IMR-90 (cell line): ENCODE results near the gene MAP2K6. TPM values are rescaled to one million over a fixed set of nuclear protein-coding genes. Genes with fewer than 3 reads are reported as not detected.

Source experiments
- ATAC-seq: fragments of 200-7000 bp; cut with Tn5 transposase; 2 replicates; pipeline ENCODE4 v1.9.1; 2020; ENCODE audit warnings: low read depth, mild to moderate bottlenecking, moderate library complexity
- BruUV-seq: library from RNA; stranded (reverse); fragments of 400-500 nt; replicated peaks from 2 replicates; lab custom pipeline; 2021; lab: Mats Ljungman, UMichigan
- CTCF ChIA-PET: fragments of 300-600 bp; formaldehyde crosslinking; extraction: SDS; loops from one replicate; lab custom pipeline; 2021; ENCODE audit warnings: antibody characterized with exemption; lab: Yijun Ruan, JAX
- POLR2A ChIA-PET: fragments of 300-600 bp; sonication (Branson Sonifier 250); formaldehyde crosslinking; loops from one replicate; lab custom pipeline; 2022; ENCODE audit warnings: antibody characterized with exemption; ENCODE audit not compliant: unreplicated experiment; lab: Charles Lee
- DNase-seq: peaks from one replicate; pipeline ENCODE4 v3.0.0; 2013
- H2AFZ ChIP-seq: replicated peaks from 2 replicates; pipeline ENCODE3; 2013; ENCODE audit warnings: low read length, mild to moderate bottlenecking; ENCODE audit not compliant: poor library complexity
- H2AK5ac ChIP-seq: 2 replicates; pipeline ENCODE4 v1.6.1; 2013; ENCODE audit warnings: low read depth, low read length, inconsistent platforms
- H2AK9ac ChIP-seq: replicated peaks from 2 replicates; pipeline ENCODE3; 2013; ENCODE audit warnings: mild to moderate bottlenecking, low read depth, low read length, moderate library complexity; ENCODE audit not compliant: poor library complexity
- H2BK120ac ChIP-seq: 2 replicates; pipeline ENCODE4 v1.6.1; 2013; ENCODE audit warnings: low read depth, low read length, inconsistent platforms
- H2BK15ac ChIP-seq: 3 replicates; pipeline ENCODE4 v1.6.1; 2013; ENCODE audit warnings: low read depth, low read length, inconsistent platforms
- H2BK20ac ChIP-seq: 2 replicates; pipeline ENCODE4 v1.6.1; 2013; ENCODE audit warnings: low read depth, mild to moderate bottlenecking, inconsistent platforms, low read length, moderate library complexity
- H2BK5ac ChIP-seq: 2 replicates; pipeline ENCODE4 v1.6.1; 2013; ENCODE audit warnings: mild to moderate bottlenecking, low read depth, low read length, inconsistent platforms; ENCODE audit not compliant: poor library complexity, severe bottlenecking
- H3K14ac ChIP-seq: replicated peaks from 2 replicates; pipeline ENCODE4 v1.6.1; 2013; ENCODE audit warnings: low read depth, low read length, inconsistent platforms
- H3K18ac ChIP-seq: 2 replicates; pipeline ENCODE4 v1.6.1; 2013; ENCODE audit warnings: low read depth, low read length, control low read depth
- H3K23ac ChIP-seq: 2 replicates; pipeline ENCODE4 v1.6.1; 2013; ENCODE audit warnings: low read depth, low read length, inconsistent platforms
- H3K27ac ChIP-seq: 2 replicates; pipeline ENCODE4 v1.5.1; 2013; ENCODE audit warnings: mild to moderate bottlenecking, control low read depth, low read length; ENCODE audit not compliant: insufficient read depth
- H3K27me3 ChIP-seq: 2 replicates; pipeline ENCODE4 v1.6.1; 2013; ENCODE audit warnings: low read length; ENCODE audit not compliant: control insufficient read depth, insufficient read depth
- H3K36me3 ChIP-seq: 2 replicates; pipeline ENCODE4 v1.6.1; 2013; ENCODE audit warnings: low read length, mixed read lengths; ENCODE audit not compliant: control insufficient read depth, insufficient read depth
- H3K4ac ChIP-seq: 2 replicates; pipeline ENCODE4 v1.6.1; 2013; ENCODE audit warnings: low read depth, low read length, inconsistent platforms
- H3K4me1 ChIP-seq: 2 replicates; pipeline ENCODE4 v1.6.1; 2013; ENCODE audit warnings: low read length, mixed read lengths; ENCODE audit not compliant: control insufficient read depth, insufficient read depth
- H3K4me2 ChIP-seq: 2 replicates; pipeline ENCODE4 v1.6.1; 2013; ENCODE audit warnings: low read depth, mild to moderate bottlenecking, control low read depth, low read length, moderate library complexity
- H3K4me3 ChIP-seq: 2 replicates; pipeline ENCODE4 v1.5.1; 2013; ENCODE audit warnings: low read depth, mild to moderate bottlenecking, control low read depth, low read length, moderate library complexity; ENCODE audit not compliant: insufficient read depth
- H3K56ac ChIP-seq: 2 replicates; pipeline ENCODE4 v1.6.1; 2013; ENCODE audit warnings: low read length, inconsistent platforms; ENCODE audit not compliant: insufficient read depth; ENCODE audit errors: extremely low read depth
- H3K79me1 ChIP-seq, 2 experiments: 2 replicates each; pipeline ENCODE4 v1.6.1; 2013; ENCODE audit warnings: low read length in 2 of 2, inconsistent platforms in 1 of 2, low read depth in 1 of 2
- H3K9ac ChIP-seq: 2 replicates; pipeline ENCODE4 v1.6.1; 2013; ENCODE audit warnings: low read depth, low read length, control low read depth
- H3K9me1 ChIP-seq: 2 replicates; pipeline ENCODE4 v1.6.1; 2013; ENCODE audit warnings: low read length, inconsistent platforms; ENCODE audit not compliant: insufficient read depth
- H3K9me3 ChIP-seq: 2 replicates; pipeline ENCODE4 v1.6.1; 2013; ENCODE audit warnings: low read length; ENCODE audit not compliant: control insufficient read depth, insufficient read depth
- H4K20me1 ChIP-seq: 2 replicates; pipeline ENCODE4 v1.6.1; 2013; ENCODE audit warnings: low read length, inconsistent platforms; ENCODE audit not compliant: insufficient read depth
- H4K5ac ChIP-seq: 2 replicates; pipeline ENCODE4 v1.6.1; 2013; ENCODE audit warnings: mild to moderate bottlenecking, low read depth, low read length, control low read depth
- H4K8ac ChIP-seq, 2 experiments: 2 replicates each; pipeline ENCODE4 v1.6.1; 2013; ENCODE audit warnings: low read depth in 2 of 2, low read length in 2 of 2, control low read depth in 1 of 2, inconsistent platforms in 1 of 2
- H4K91ac ChIP-seq: 2 replicates; pipeline ENCODE4 v1.6.1; 2013; ENCODE audit warnings: low read depth, low read length, inconsistent platforms; ENCODE audit not compliant: insufficient read depth
- BHLHE40 ChIP-seq: fragments of 150-350 bp; IDR thresholded peaks from 2 replicates; pipeline ENCODE4 v1.6.1; 2016; ENCODE audit warnings: mild to moderate bottlenecking, low read depth, low read length
- CEBPB ChIP-seq: IDR thresholded peaks from 2 replicates; pipeline ENCODE4 v1.6.1; 2012; ENCODE audit warnings: low read depth, low read length, improper control_type of control experiment
- NFE2L2 ChIP-seq: fragments of 150-350 bp; IDR thresholded peaks from 2 replicates; pipeline ENCODE4 v1.6.1; 2016; ENCODE audit warnings: low read depth, mild to moderate bottlenecking, low read length
- RCOR1 ChIP-seq: IDR thresholded peaks from 2 replicates; pipeline ENCODE4 v1.6.1; 2012; ENCODE audit warnings: mild to moderate bottlenecking, low read length, improper control_type of control experiment; ENCODE audit not compliant: insufficient replicate concordance
- RFX5 ChIP-seq: IDR thresholded peaks from 2 replicates; pipeline ENCODE4 v1.8.0; 2012; ENCODE audit warnings: low read depth, mild to moderate bottlenecking, low read length, moderate library complexity
- SMC3 ChIP-seq: fragments of 150-350 bp; IDR thresholded peaks from 2 replicates; pipeline ENCODE4 v1.6.1; 2016; ENCODE audit warnings: low read depth, mild to moderate bottlenecking, antibody characterized with exemption, low read length, moderate library complexity
- WGBS, 2 experiments: methylation state at CpG; one replicate each; pipeline versions ENCODE4 v1.1.5 to v1.1.7; 2013; ENCODE audit warnings: missing lambda C conversion rate in 2 of 2; ENCODE audit not compliant: insufficient read length in 1 of 2; ENCODE audit errors: extremely low coverage in 2 of 2; 5-methylcytosine and 5-hydroxymethylcytosine counted together
- dilution Hi-C: fragments of 300-500 bp; cut with HindIII; formaldehyde crosslinking; loops from one replicate; pipeline ENCODE4 v1.14.3; 2018; ENCODE audit warnings: low sequenced_read_pairs; ENCODE audit not compliant: unreplicated experiment
- in situ Hi-C: fragments of 300-500 bp; cut with MboI; formaldehyde crosslinking; loops from 3 replicates; pipeline ENCODE4 v1.14.3; 2019; ENCODE audit warnings: low sequenced_read_pairs, inconsistent platforms, mixed read lengths
- intact Hi-C: fragments of 100-400 bp; cut with micrococcal nuclease; formaldehyde crosslinking; loops from 2 replicates; pipeline ENCODE4 v1.10.0; 2022
- polyA plus RNA-seq, 3 experiments: library from polyadenylated mRNA; depleted of rRNA; stranded (reverse); fragments of >200 nt; gene quantifications; 2 replicates each; pipeline ENCODE4 v1.2.3, GENCODE V29; 2012; ENCODE audit warnings: low replicate concordance in 1 of 3
- total RNA-seq: library from RNA; depleted of rRNA; stranded (reverse); fragments of >200 nt; gene quantifications from 2 replicates; pipeline ENCODE4 v1.2.3, GENCODE V29; 2012
- TF ChIP-seq, protein P1 (sequence below): fragments of 150-350 bp; IDR thresholded peaks from 2 replicates; pipeline ENCODE4 v1.6.1; 2016; ENCODE audit warnings: low read depth, mild to moderate bottlenecking, low read length, moderate library complexity, borderline replicate concordance
- TF ChIP-seq, protein P2 (sequence below): conservative IDR thresholded peaks from 2 replicates; pipeline ENCODE4 v1.5.1; 2012; ENCODE audit warnings: mild to moderate bottlenecking, low read depth, low read length, improper control_type of control experiment

The MAP2K6 gene
- total and polyA plus RNA-seq, 2 of the 4 experiments (the other 2 are of a cell fraction), result 2.4 to 5.7 TPM

DNA sequence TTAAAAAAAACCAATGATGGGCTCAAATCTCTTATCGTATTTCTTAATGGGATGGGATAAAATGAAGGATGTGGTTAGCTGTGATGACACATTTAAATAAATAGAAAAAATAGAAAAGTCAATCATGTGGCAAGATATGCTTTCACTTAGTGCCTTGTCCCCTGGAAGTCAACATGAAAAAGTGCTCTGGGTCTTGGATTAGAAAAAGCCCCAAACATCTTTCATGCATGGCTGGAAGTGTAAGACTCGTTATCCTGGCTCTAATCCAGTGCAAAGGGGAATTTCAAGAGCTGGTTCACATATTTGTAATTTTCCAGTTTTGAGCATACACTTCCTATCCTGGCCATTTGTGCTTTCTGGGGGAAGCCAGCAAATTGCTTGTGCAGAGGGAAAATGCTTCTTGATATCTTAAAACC lies 160.9 kb downstream of the MAP2K6 start:
- Histone ChIP-seq H3K79me1 (no peaks in the 10 kb centered on the region), H3K4me1 (peaks cover 13% of the 10 kb centered on the region), H3K9ac (peak overlapping the region; percentile 38; the same call in 1 of the 2 replicates), H4K20me1 (no peaks in the 10 kb centered on the region), H3K4me3 (no peak overlapping the region), H2BK5ac (peak overlapping the region; percentile 91), H3K9me1 (peaks cover 3% of the 10 kb centered on the region; the same call in 1 of the 2 replicates), H4K5ac (peak overlapping the region; percentile 100; the same call in 1 of the 2 replicates), H3K56ac (no peak overlapping the region), H2AK5ac (no peak overlapping the region), H3K9me3 (no peaks in the 10 kb centered on the region), H3K18ac (peak overlapping the region; percentile 94), H2BK120ac (peak overlapping the region; percentile 94; the same call in 1 of the 2 replicates), H3K23ac (no peak overlapping the region), H3K36me3 (no peaks in the 10 kb centered on the region), H2BK20ac (peak overlapping the region; percentile 83), H3K27ac (peak overlapping the region; percentile 26; the same call in 1 of the 2 replicates), H2BK15ac (peak overlapping the region; percentile 56; the same call in 1 of the 3 replicates), H4K8ac (peak overlapping the region; percentile 15 to 91; a peak in 3 of 4 replicates), H3K27me3 (no peaks in the 10 kb centered on the region), H3K14ac (0 out of 2 replicates have a peak overlapping the region, but pooled peaks have one; percentile 44), H2AFZ (no peak overlapping the region), H3K4me2 (peak overlapping the region; percentile 15; the same call in 1 of the 2 replicates), H4K91ac (no peak overlapping the region), H3K4ac (peak overlapping the region; percentile 77; the same call in 1 of the 2 replicates), H2AK9ac (no peak overlapping the region)
- no CpG with 5 or more reads among the region's 2 CpGs for WGBS, 2 experiments
- no TSS peak for BruUV-seq
- TF ChIP-seq SMC3 (no peak), RCOR1 (no peak), CEBPB (no peak; the same call in 1 of the 2 replicates), BHLHE40 (no peak), NFE2L2 (no peak), RFX5 (no peak)
- TF ChIP-seq, protein P1, sequence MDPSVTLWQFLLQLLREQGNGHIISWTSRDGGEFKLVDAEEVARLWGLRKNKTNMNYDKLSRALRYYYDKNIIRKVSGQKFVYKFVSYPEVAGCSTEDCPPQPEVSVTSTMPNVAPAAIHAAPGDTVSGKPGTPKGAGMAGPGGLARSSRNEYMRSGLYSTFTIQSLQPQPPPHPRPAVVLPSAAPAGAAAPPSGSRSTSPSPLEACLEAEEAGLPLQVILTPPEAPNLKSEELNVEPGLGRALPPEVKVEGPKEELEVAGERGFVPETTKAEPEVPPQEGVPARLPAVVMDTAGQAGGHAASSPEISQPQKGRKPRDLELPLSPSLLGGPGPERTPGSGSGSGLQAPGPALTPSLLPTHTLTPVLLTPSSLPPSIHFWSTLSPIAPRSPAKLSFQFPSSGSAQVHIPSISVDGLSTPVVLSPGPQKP, result no peak
- TF ChIP-seq, protein P2, sequence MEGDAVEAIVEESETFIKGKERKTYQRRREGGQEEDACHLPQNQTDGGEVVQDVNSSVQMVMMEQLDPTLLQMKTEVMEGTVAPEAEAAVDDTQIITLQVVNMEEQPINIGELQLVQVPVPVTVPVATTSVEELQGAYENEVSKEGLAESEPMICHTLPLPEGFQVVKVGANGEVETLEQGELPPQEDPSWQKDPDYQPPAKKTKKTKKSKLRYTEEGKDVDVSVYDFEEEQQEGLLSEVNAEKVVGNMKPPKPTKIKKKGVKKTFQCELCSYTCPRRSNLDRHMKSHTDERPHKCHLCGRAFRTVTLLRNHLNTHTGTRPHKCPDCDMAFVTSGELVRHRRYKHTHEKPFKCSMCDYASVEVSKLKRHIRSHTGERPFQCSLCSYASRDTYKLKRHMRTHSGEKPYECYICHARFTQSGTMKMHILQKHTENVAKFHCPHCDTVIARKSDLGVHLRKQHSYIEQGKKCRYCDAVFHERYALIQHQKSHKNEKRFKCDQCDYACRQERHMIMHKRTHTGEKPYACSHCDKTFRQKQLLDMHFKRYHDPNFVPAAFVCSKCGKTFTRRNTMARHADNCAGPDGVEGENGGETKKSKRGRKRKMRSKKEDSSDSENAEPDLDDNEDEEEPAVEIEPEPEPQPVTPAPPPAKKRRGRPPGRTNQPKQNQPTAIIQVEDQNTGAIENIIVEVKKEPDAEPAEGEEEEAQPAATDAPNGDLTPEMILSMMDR, result no peak
- in situ Hi-C loops (no loop called here), dilution Hi-C loops (no loop called here), intact Hi-C loops (loop anchor here (1.0 to 10.0 kb wide), 4 partner anchors 18 to 563 kb away; no protein-coding TSS in a partner anchor)
- POLR2A ChIA-PET, result no interaction called here
- CTCF ChIA-PET, result interaction anchor here (0.6 to 1.7 kb wide), 3 partner anchors 32 to 277 kb away, joined by 4 read pairs; no protein-coding TSS in a partner anchor
- ATAC-seq (peak; percentile 47), DNase-seq (peak; percentile 87)
